Activated CD4-positive, alpha-beta memory T cell treated with anti-CD3 and anti-CD28 coated beads, Interleukin-2, amount 10 ng/mL, durations not matched to agents 7 days and 5 days (primary cell): ENCODE results near the gene DDX54. TPM values are rescaled to one million over a fixed set of nuclear protein-coding genes. Genes with fewer than 3 reads are reported as not detected.
"Not testable (repeated sequence)": the region's sequence is repeated elsewhere in the genome, so short reads cannot be mapped to it uniquely, and the experiment has no call there.

ENCODE experiments used
- CTCF ChIA-PET: fragments of 350-600 bp; sonication (Branson Sonifier 250); formaldehyde crosslinking; loops from one replicate; lab custom pipeline; 2021; ENCODE audit warnings: antibody characterized with exemption, inconsistent platforms; lab: Charles Lee
- POLR2A ChIA-PET: fragments of 350-600 bp; sonication (Branson Sonifier 250); formaldehyde crosslinking; loops from one replicate; lab custom pipeline; 2021; ENCODE audit warnings: antibody characterized with exemption; lab: Charles Lee
- DNase-seq: peaks from one replicate; pipeline ENCODE4 v3.0.0-alpha.2; 2020
- H3K27ac Mint-ChIP-seq: one replicate; pipeline ENCODE4 v1.8.0; 2021; ENCODE audit warnings: mild to moderate bottlenecking, mixed read lengths
- H3K27me3 Mint-ChIP-seq: one replicate; pipeline ENCODE4 v1.8.0; 2021; ENCODE audit warnings: mixed read lengths
- H3K36me3 Mint-ChIP-seq: one replicate; pipeline ENCODE4 v1.8.0; 2021; ENCODE audit warnings: low read depth, mixed read lengths
- H3K4me1 Mint-ChIP-seq: one replicate; pipeline ENCODE4 v1.8.0; 2021; ENCODE audit warnings: mixed read lengths
- H3K4me3 Mint-ChIP-seq: one replicate; pipeline ENCODE4 v1.8.0; 2021; ENCODE audit warnings: mild to moderate bottlenecking, mixed read lengths
- H3K9me3 Mint-ChIP-seq: one replicate; pipeline ENCODE4 v1.8.0; 2021; ENCODE audit warnings: mixed read lengths
- total RNA-seq, 2 experiments: library from RNA; stranded (reverse); gene quantifications; one replicate each; pipeline ENCODE4 v1.2.3, GENCODE V29; 2021

The DDX54 gene
- total RNA-seq, 2 experiments from 2014 or later, result 55.6 to 57.6 TPM

DNA sequence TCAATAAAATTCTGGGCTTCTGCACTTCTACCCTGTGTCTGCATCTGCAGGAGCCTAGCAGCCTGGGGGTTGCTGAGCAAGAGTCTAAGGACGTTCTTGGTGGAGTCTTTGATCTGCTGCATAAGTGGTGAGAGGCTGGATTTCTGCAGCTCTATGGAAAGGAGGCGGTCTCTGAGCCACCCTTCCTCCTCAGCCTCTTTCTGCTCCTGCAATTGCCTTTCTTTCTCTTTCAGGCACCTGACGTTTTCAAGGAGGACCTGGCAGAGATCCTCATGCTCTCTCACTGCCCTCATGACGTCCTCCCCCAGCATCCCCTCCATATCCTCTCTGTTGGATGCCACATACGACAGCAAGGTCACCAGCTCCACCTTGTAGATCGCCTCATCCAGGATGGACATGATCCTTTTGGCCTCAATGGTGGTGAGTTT lies 22.3 kb upstream of the DDX54 start:
- CTCF ChIA-PET, result interaction anchor here (0.9 kb wide), 1 partner anchor 33 kb away, joined by 3 read pairs; no protein-coding TSS in a partner anchor
- Mint-ChIP-seq H3K36me3 (peaks cover 7% of the 10 kb centered on the region), H3K27me3 (no peaks in the 10 kb centered on the region), H3K27ac (peak overlapping the region; percentile 90), H3K4me3 (no peak overlapping the region), H3K9me3 (peaks cover 3% of the 10 kb centered on the region), H3K4me1 (peaks cover 57% of the 10 kb centered on the region)
- no peak for DNase-seq
- POLR2A ChIA-PET, result interaction anchor here (0.9 to 5.6 kb wide), 10 partner anchors 8 to 230 kb away, joined by 3 to 38 read pairs (median 4); partner anchors contain the start of genes DDX54, OAS2, RITA1 and SLC8B1

DNA sequence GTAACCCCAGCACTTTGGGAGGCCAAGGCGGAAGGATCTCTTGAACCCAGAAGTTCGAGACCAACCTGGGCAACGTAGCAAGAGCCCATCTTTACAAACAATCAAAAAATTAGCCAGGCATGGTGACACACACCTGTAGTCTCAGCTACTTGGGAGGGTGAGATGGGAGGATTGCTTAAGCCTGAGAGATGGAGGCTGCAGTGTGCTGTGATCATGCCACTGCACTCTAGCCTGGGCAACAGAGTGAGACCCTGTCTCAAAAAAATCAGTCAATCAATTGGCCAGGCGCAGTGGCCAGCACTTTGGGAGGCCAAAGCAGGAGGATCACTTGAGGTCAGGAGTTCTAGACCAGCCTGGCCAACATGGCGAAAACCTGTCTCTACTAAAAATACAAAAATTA lies 21.5 kb upstream of the DDX54 start:
- H3K27me3 Mint-ChIP-seq, DNase-seq, H3K4me3 Mint-ChIP-seq, H3K36me3 Mint-ChIP-seq, CTCF ChIA-PET, H3K9me3 Mint-ChIP-seq: not testable (repeated sequence)
- H3K4me1 Mint-ChIP-seq, result peaks cover 53% of the 10 kb centered on the region
- H3K27ac Mint-ChIP-seq, result peak overlapping the region; percentile 38
- POLR2A ChIA-PET, result interaction anchor here (0.9 to 5.6 kb wide), 4 partner anchors 15 to 55 kb away, joined by 3 to 38 read pairs (median 25); partner anchors contain the start of genes DDX54, RITA1 and TPCN1

DNA sequence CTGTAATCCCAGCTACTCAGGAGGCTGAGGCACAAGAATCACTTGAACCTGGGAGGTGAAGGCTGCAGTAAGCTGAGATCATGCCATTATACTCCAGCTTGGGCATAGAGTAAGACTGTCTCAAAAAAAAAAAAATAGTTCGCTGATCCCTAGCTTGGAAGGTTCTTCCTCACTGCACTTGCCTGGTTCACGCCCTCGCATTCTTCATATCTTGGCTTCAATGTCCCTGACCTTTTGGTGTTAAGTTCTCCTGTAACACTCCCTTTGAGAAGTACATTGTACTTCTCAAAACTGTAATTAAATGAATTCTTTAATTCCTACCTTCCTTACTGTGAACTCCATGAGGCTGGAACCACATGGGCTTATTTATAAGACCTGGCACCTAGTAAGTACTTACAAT lies 19.5 kb upstream of the DDX54 start:
- ChIA-PET CTCF (interaction anchor here (0.9 to 1.8 kb wide), 2 partner anchors 10 to 31 kb away, joined by 3 to 4 read pairs; no protein-coding TSS in a partner anchor), POLR2A (interaction anchor here (0.8 to 1.6 kb wide), 3 partner anchors 17 to 58 kb away, joined by 3 to 7 read pairs (median 3); partner anchors contain the start of genes DDX54, RITA1 and TPCN1)
- peaks cover 34% of the 10 kb centered on the region for H3K4me1 Mint-ChIP-seq
- H3K36me3 Mint-ChIP-seq, result peaks cover 5% of the 10 kb centered on the region
- H3K4me3 Mint-ChIP-seq, result no peak overlapping the region
- no peak overlapping the region for H3K27ac Mint-ChIP-seq
- no peak for DNase-seq
- H3K27me3 Mint-ChIP-seq, result no peaks in the 10 kb centered on the region
- H3K9me3 Mint-ChIP-seq, result no peaks in the 10 kb centered on the region

DNA sequence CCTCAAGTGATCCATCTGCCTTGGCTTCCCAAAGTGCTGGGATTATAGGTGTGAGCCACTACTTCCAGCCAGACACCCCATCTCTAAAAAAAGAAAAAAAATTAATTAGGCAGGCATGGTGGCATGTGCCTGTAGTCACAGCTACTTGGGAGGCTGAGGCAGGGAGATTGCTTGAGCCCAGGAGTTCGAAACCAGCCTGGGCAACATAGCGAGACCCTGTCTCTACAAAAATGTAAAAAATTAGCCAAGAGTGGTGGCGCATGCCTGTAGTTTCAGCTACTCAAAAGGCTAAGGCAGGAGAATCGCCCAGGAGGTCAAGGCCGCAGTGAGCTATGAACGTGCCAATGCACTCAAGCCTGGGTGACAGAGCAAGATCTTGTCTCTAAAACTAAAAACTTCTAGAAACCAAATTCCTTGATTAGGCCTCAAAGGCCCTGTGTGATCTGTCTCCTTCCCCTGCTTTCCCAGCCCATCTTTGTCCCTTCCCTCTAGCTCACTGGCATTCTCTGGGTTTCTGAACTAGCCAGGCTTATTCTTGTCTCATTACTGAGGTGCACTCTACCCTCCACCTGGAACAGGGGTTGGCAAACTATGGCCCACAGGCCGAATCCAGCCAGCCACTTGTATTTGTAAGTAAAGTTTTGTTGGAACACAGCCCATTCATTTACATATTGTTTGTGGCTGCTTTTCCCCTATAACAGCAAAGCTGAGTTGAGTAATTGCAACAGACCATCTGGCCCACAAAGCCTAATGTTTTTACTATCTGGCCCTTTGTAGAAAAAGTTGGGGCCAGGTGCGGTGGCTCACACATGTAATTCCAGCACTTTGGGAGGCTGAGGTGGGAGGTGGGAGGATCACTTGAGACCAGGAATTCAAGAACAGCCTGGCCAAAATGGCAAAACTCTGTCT lies 18.8 kb upstream of the DDX54 start:
- Mint-ChIP-seq H3K4me1 (peaks cover 27% of the 10 kb centered on the region), H3K4me3 (no peak overlapping the region), H3K27me3 (no peaks in the 10 kb centered on the region), H3K36me3 (peaks cover 5% of the 10 kb centered on the region), H3K27ac (no peak overlapping the region), H3K9me3 (no peaks in the 10 kb centered on the region)
- no peak for DNase-seq
- ChIA-PET POLR2A (interaction anchor here (0.8 to 1.6 kb wide), 4 partner anchors 18 to 58 kb away, joined by 3 to 7 read pairs (median 3); partner anchors contain the start of genes DDX54, RITA1 and TPCN1), CTCF (interaction anchor here (0.9 to 1.8 kb wide), 3 partner anchors 9 to 30 kb away, joined by 3 to 4 read pairs (median 3); no protein-coding TSS in a partner anchor)

DNA sequence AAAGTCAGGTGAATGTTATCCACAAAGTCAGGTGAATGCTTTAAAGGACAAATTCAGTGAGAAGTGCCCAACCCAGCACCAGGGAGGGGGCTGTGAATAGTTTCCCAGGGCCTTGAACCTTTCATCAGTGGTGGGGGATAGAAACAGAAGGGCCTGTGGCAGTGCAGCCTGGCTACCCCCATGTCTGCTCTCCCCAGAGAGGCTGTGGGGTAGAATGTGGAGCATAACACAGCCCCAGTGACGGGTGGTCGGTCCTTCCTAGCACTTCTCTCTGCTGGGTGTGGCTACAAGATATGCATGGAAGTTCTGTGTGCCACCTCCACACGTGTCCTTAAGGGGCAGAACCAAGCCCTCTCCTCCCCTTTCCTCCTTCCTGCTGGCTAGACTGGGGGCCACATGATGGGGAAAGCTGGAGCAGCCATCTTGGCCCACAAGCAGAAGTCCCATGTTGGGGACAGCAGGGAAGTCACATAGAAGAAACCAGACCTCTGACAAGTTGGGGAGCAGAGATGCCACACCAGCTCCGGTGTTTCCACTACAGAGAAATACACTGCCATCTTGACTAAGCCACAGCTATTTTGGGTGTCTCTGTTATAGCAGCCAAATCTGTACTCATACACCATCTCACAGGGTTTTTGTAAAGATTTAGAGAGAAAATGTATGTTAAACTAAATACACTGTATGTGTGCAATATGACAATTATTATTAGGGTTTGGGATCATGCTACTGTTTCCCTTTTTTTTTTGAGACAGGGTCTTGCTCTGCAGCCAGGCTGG lies 17.2 kb upstream of the DDX54 start:
- no peak for DNase-seq
- POLR2A ChIA-PET, result interaction anchor here (1.6 kb wide), 1 partner anchor 16 kb away, joined by 3 read pairs; no protein-coding TSS in a partner anchor
- CTCF ChIA-PET, result interaction anchor here (1.6 kb wide), 1 partner anchor 30 kb away, joined by 3 read pairs; no protein-coding TSS in a partner anchor

DNA sequence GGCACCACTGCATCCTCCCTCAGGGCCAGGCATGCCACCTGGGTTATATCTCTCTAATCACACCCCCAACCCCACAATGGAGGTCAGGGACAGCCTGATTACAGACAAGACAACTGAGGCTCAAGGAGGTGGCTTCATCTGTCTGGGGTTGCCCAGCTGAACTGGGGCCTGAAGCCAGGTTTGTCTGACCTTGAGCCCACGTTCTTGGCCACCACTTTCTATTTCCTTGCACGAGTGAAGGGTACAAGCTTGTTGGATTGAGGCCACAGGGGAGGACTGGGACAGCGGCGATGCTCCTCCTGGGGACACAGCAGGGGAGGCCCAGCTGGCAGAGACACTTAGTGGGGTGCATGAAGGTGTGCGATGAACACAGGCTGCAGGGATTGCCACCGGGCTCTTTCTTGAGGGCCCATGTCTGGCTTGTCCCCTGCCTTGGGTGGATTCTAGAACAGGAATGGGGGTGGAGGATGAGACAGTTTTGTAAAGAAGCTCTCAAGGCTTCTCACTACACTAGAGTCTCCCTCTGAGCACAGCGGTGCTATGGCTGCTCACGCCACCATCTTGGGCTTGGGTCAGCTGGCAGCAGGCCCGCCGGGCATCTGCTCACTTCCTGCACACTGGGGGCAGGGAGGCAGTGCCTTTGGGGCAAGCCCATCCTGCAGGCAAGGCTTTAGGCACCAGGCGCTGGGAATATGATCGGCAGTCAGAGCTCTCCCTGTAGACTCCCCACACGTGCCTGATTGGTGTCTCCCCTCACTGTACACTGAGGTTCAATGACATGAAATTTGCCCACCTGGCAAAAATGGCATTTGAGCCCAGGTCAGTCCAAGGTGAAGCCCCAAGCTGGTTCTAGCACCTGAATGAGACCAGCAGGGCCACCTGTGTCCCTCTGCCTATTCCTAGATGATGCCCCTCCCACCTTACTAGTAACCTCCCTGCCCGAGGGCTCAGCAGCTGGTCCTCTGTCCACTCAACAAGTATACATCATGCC lies 16.2 kb upstream of the DDX54 start:
- CTCF ChIA-PET, result no interaction called here
- H3K27me3 Mint-ChIP-seq, result no peaks in the 10 kb centered on the region
- no peak overlapping the region for H3K27ac Mint-ChIP-seq

More for the DNA sequence above, 17.2 kb upstream of the DDX54 start:
- Mint-ChIP-seq H3K4me1 (peaks cover 10% of the 10 kb centered on the region), H3K9me3 (no peaks in the 10 kb centered on the region), H3K27me3 (no peaks in the 10 kb centered on the region), H3K27ac (no peak overlapping the region), H3K36me3 (peaks cover 5% of the 10 kb centered on the region), H3K4me3 (no peak overlapping the region)

DNA sequence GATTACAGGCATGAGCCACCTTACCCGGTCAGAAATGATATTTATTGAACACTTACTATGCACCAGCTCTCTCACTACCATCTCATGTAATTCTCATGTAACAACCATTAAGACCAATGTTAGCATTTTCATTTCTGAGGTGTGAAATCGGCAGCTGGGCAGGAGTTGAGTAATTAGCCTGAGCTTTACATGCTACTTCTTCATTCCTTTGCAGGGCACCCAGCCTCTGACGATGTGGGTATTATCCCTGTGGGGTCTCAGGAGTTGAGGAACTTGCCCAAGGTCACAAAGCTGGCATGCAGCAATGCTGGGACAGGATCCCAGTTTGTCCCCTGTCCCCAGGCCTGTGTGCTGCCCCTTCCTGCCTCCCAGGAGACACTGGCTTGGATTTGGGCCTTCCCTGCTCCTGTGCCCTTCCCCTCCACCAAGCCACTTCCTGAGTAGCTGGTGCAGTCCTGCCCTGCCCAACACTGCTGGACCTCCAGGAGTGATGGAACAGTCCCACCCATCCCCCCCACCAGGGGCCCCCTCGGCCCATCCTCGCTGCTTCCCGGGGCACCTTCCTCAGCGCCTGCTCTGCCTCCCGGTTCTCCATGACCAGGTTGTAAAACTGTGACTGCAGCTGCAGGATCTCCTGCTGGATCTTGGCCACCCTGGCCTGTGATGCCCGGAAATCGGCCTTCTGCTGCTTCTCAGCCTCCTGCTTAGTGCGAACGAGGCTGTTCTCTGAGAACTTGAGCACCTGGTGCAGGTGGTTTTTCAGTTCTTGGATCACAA lies 14.9 kb upstream of the DDX54 start:
- Mint-ChIP-seq H3K36me3 (no peaks in the 10 kb centered on the region), H3K4me1 (peaks cover 3% of the 10 kb centered on the region), H3K27ac (no peak overlapping the region), H3K9me3 (no peaks in the 10 kb centered on the region), H3K27me3 (no peaks in the 10 kb centered on the region), H3K4me3 (no peak overlapping the region)
- no peak for DNase-seq
- ChIA-PET CTCF (interaction anchor here (0.6 to 1.2 kb wide), 2 partner anchors 11 to 25 kb away, joined by 3 to 5 read pairs; no protein-coding TSS in a partner anchor), POLR2A (interaction anchor here (1.2 to 1.9 kb wide), 2 partner anchors 8 to 21 kb away, joined by 3 to 5 read pairs; partner anchors contain the start of gene TPCN1)

More for the DNA sequence above, 16.2 kb upstream of the DDX54 start:
- POLR2A ChIA-PET, result interaction anchor here (1.2 kb wide), 1 partner anchor 17 kb away, joined by 3 read pairs; no protein-coding TSS in a partner anchor
- H3K36me3 Mint-ChIP-seq, result peaks cover 3% of the 10 kb centered on the region
- H3K4me3 Mint-ChIP-seq, result no peak overlapping the region
- no peak for DNase-seq
- H3K9me3 Mint-ChIP-seq, result no peaks in the 10 kb centered on the region
- peaks cover 8% of the 10 kb centered on the region for H3K4me1 Mint-ChIP-seq

DNA sequence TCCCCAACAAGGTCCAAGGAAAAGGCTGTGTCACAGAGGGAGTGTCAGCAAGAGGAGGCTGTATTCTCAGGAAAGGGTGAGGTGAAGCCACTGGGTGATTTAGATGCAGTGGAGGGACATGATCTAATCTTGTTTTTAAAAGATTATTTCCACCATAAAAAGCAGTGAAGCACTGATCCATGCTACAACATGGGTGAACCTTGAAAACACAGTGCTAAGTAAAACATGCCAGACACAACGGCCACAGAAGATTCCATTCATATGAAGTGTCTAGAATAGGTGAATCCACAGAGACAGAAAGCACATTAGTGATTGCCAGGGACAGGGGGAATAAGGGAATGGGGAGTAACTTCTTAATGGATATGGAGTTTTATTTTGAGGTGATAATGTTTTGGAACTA lies 13.0 kb upstream of the DDX54 start:
- Mint-ChIP-seq H3K27me3 (no peaks in the 10 kb centered on the region), H3K36me3 (no peaks in the 10 kb centered on the region), H3K9me3 (no peaks in the 10 kb centered on the region), H3K4me1 (peaks cover 2% of the 10 kb centered on the region), H3K4me3 (no peak overlapping the region), H3K27ac (no peak overlapping the region)
- no peak for DNase-seq
- ChIA-PET CTCF (interaction anchor here (1.1 to 3.5 kb wide), 4 partner anchors 24 to 227 kb away, joined by 4 to 17 read pairs (median 6); partner anchors contain the start of gene SLC8B1), POLR2A (no interaction called here)

DNA sequence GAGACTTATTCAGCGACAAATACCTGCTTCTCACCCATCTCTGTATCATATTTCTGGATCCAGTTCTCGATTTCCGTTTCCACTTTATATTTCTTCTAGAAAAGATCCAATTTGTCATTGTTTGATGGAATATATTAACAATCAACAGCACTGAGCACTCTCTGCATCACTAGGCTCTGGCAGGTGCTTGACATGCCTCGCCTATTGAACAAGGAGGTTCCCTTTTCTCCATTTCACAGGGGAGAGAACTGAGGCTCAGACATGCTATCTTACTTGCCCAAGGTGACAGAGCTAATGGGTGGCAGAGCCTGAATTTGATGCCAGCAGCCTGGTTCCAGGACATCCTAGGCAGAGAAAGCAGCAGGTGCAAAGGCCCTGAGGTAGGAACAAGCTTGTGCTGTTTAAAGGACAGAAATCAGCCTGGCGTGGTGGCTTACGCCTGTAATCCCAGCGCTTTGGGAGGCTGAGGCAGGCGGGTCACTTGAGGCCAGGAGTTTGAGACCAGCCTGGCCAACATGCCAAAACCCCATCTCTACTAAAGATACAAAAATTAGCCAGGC lies 12.3 kb upstream of the DDX54 start:
- H3K9me3 Mint-ChIP-seq, result no peaks in the 10 kb centered on the region
- no peak overlapping the region for H3K27ac Mint-ChIP-seq
- ChIA-PET POLR2A (interaction anchor here (0.6 to 1.1 kb wide), 3 partner anchors 12 to 177 kb away, joined by 3 to 4 read pairs (median 3); partner anchors contain the start of genes DDX54 and RITA1), CTCF (interaction anchor here (0.5 to 3.5 kb wide), 20 partner anchors 9 to 770 kb away, joined by 3 to 17 read pairs (median 4); partner anchors contain the start of gene SLC8B1)
- no peak for DNase-seq
- H3K36me3 Mint-ChIP-seq, result no peaks in the 10 kb centered on the region
- H3K27me3 Mint-ChIP-seq, result no peaks in the 10 kb centered on the region
- peaks cover 2% of the 10 kb centered on the region for H3K4me1 Mint-ChIP-seq
- H3K4me3 Mint-ChIP-seq, result no peak overlapping the region

DNA sequence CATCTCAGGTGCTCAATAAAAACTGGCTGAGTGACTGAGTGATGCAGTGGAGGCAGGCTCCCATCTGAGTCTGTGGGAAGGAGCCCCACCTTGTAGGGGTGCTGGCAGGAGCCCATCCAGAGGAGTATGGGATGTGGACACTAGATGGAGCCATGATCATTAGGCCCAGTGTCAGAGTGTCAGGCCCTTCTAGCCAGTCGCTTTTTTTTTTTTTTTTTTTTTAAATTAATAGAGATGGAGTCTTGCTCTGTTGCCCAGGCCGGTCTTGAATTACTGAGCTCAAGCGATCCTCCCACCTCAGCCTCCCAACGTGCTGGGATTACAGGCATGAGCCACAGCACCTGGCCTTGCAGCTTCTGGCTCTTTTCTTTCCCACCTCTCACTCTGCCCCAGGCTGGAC lies 11.7 kb upstream of the DDX54 start:
- ChIA-PET POLR2A (interaction anchor here (0.6 to 1.1 kb wide), 3 partner anchors 12 to 177 kb away, joined by 3 to 4 read pairs (median 3); partner anchors contain the start of genes DDX54 and RITA1), CTCF (interaction anchor here (0.5 to 3.5 kb wide), 20 partner anchors 9 to 770 kb away, joined by 3 to 17 read pairs (median 4); partner anchors contain the start of gene SLC8B1)
- Mint-ChIP-seq H3K4me3 (no peak overlapping the region), H3K9me3 (no peaks in the 10 kb centered on the region), H3K36me3 (peaks cover 1% of the 10 kb centered on the region), H3K4me1 (peaks cover 2% of the 10 kb centered on the region), H3K27me3 (no peaks in the 10 kb centered on the region), H3K27ac (no peak overlapping the region)
- peak; percentile 64 for DNase-seq
